Thymus (tissue), 11 donors: ENCODE data around the gene FBLN7. TPM values are rescaled to one million over a fixed set of nuclear protein-coding genes. Genes with fewer than 3 reads are reported as not detected.

Source experiments
- DNase-seq, 9 donors: peaks; one replicate each; pipeline ENCODE4 v3.0.0-alpha.2; 2013; ENCODE audit warnings: low spot score in 9 of 9, low read depth in 6 of 9, missing footprints in 1 of 9
- H3K27ac ChIP-seq, 2 donors: one replicate each; pipeline ENCODE4 v1.5.1; 2013; ENCODE audit warnings: control low read depth in 1 of 2, low read depth in 1 of 2, low read length in 1 of 2, mild to moderate bottlenecking in 1 of 2, moderate library complexity in 1 of 2
- H3K27me3 ChIP-seq, 2 donors: one replicate each; pipeline ENCODE4 v1.5.1; 2013; ENCODE audit warnings: low read length in 1 of 2; ENCODE audit not compliant: control insufficient read depth in 2 of 2, insufficient read depth in 1 of 2
- H3K36me3 ChIP-seq, 2 donors: one replicate each; pipeline ENCODE4 v1.5.1; 2013; ENCODE audit warnings: low read length in 1 of 2, mild to moderate bottlenecking in 1 of 2, moderate library complexity in 1 of 2; ENCODE audit not compliant: control insufficient read depth in 2 of 2, insufficient read depth in 2 of 2
- H3K4me1 ChIP-seq, 2 donors: one replicate each; pipeline ENCODE4 v1.5.1; 2013; ENCODE audit warnings: low read length in 2 of 2; ENCODE audit not compliant: control insufficient read depth in 2 of 2, insufficient read depth in 2 of 2
- H3K4me3 ChIP-seq, 2 donors: one replicate each; pipeline ENCODE4 v1.5.1; 2013; ENCODE audit warnings: low read length in 2 of 2, control low read depth in 1 of 2, mild to moderate bottlenecking in 1 of 2
- H3K9me3 ChIP-seq, 2 donors: one replicate each; pipeline ENCODE4 v1.5.1; 2013; ENCODE audit warnings: low read length in 1 of 2, mild to moderate bottlenecking in 1 of 2; ENCODE audit not compliant: control insufficient read depth in 2 of 2, insufficient read depth in 1 of 2
- WGBS: extraction: QIAGEN DNeasy Blood & Tissue Kit; methylation state at CpG from one replicate; pipeline ENCODE4 v1.1.7; 2013; 5-methylcytosine and 5-hydroxymethylcytosine counted together
- polyA plus RNA-seq: library from polyadenylated mRNA; stranded (reverse); fragments of 200-250 nt; gene quantifications from one replicate; pipeline ENCODE4 v1.2.3, GENCODE V29; 2013
- total RNA-seq: library from RNA; stranded (reverse); fragments of 120-200 nt; gene quantifications from one replicate; pipeline ENCODE4 v1.2.4, GENCODE V29; 2013
- donor health status: healthy.

FBLN7 gene
- total and polyA plus RNA-seq, 2 donors: 4.8 to 6.0 TPM

DNA sequence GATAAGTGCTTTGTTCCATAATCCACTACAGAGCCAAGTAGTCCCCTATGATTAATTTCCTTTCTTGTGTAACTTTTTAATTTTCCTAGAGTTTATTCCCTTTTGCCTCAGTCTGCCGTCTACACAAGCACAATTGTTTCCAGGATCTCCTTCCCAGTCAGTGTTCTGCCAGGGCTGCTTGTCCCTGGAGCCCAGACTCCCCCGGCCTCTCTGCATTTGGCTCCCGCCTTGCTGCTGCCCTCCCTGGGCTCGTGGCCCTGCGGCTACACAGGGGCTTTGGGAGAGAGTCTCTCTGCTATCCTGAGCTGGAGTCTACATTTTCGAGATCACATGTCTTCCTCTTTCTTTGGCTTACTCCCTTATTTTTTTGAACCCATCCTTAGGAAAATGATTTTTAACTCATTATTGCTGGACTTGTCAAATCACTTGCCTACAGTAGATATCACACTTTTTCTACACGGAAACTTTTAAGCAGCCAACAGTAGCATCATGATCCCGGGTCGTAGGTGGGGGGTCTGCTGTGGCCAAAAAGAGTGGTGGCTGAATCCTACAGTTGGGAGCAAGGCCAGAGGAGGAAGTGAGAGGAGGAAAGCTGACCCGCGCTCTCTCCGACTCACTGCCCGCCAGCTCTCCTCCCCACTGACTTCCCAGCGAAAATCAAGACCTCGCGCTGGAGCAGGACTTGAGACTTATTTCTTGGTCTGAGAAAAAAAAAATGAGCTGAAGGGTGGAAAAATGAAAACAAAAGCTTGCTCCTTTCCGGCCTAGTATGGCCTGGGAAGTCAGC is 9.4 kb downstream of the FBLN7 start:
- Histone ChIP-seq H3K36me3 (no peaks in the 10 kb centered on the region), H3K4me3 (no peak overlapping the region), H3K27me3 (peaks cover 0 to 12% of the 10 kb centered on the region in 2 donors), H3K4me1 (no peaks in the 10 kb centered on the region), H3K27ac (no peak overlapping the region), H3K9me3 (no peaks in the 10 kb centered on the region)
- no peak for DNase-seq
- WGBS: 95% methylated on average over 17 of the region's 17 CpGs

DNA sequence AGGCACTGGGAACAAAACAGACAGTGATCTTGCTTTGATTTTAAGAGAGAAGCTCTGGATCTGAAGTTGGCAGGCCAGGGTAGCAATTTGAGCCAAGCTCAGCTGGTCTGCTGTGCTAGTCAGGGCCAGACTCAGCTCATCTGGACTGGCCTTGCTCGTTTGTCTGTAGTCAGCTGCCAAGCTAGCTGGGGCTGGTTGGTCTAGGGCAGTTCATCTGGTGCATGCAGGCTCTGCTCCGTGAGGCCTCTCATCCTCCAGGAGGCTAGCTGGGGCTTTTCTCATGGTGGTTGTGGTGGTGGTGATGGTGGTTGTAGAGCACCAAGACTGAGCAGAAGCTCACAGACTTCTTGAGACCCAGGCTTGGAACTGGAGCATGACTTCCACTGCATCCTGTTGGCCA is 10.3 kb downstream of the FBLN7 start:
- WGBS: 97% methylated on average over 2 of the region's 2 CpGs
- H3K4me1 ChIP-seq: no peaks in the 10 kb centered on the region
- H3K27ac ChIP-seq: no peak overlapping the region
- no peaks in the 10 kb centered on the region for H3K36me3 ChIP-seq
- no peaks in the 10 kb centered on the region for H3K9me3 ChIP-seq
- no peak for DNase-seq
- peaks cover 0 to 4% of the 10 kb centered on the region in 2 donors for H3K27me3 ChIP-seq
- no peak overlapping the region for H3K4me3 ChIP-seq

DNA sequence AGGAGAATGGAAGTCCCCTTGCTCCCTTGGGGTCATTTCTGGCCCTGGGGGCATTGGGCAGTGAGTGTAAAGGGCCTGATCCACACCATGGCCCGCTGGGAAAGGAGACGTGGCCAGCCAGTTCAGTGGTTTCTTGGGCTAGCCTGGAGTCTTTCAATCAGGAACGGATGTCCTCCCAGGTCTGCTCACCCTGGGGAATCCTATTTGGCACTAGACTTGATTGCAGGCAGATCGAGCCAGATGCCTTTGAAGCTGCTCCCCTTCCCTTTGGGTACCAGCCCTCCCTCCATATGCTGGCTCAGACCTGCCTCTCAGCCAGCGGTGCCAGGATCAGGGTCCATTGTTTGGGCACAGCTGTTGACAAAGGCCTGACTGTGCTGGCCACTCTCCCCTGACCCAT is 11.0 kb downstream of the FBLN7 start:
- WGBS: 95% methylated on average over 5 of the region's 5 CpGs
- no peak for DNase-seq

DNA sequence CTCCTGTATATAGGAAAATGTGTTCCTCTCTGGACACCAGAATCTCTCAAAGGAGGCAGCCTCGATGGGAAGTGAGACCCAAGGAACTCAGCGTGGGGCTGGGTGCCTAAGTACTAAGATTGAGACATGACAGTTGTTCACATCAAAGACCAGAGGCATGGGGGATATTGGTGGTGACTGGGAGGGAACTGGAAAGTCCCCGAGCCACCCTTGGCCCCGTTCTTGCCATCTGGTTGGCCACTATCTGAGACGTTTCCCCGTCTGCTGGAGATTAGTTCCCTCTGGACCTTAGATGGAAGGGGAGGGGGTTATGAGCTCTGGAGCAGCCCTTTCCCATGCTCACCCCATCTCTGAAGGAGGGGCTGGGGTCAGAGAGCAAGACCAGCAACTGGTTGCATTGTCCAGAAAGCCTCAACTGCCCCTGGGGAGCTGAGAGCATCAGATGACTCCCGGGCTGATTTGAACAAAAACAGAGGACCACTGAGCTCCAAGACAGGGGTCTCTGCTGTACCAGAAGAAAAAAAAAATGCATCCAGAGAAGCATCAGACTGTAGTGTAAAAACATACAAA is 11.8 kb downstream of the FBLN7 start:
- no peaks in the 10 kb centered on the region for H3K9me3 ChIP-seq
- H3K27ac ChIP-seq: peak overlapping the region in 1 of 2 donors; percentile 10
- H3K27me3 ChIP-seq: peaks cover 0 to 2% of the 10 kb centered on the region in 2 donors
- H3K36me3 ChIP-seq: no peaks in the 10 kb centered on the region
- 93% methylated on average over 7 of the region's 7 CpGs for WGBS
- H3K4me1 ChIP-seq: peaks cover 9% of the 10 kb centered on the region in 2 donors
- DNase-seq: no peak
- no peak overlapping the region for H3K4me3 ChIP-seq

More for the DNA sequence above, 11.0 kb downstream of the FBLN7 start:
- Histone ChIP-seq H3K4me1 (peaks cover 2 to 3% of the 10 kb centered on the region in 2 donors), H3K27ac (no peak overlapping the region), H3K4me3 (no peak overlapping the region), H3K27me3 (peaks cover 0 to 2% of the 10 kb centered on the region in 2 donors), H3K36me3 (no peaks in the 10 kb centered on the region), H3K9me3 (no peaks in the 10 kb centered on the region)

DNA sequence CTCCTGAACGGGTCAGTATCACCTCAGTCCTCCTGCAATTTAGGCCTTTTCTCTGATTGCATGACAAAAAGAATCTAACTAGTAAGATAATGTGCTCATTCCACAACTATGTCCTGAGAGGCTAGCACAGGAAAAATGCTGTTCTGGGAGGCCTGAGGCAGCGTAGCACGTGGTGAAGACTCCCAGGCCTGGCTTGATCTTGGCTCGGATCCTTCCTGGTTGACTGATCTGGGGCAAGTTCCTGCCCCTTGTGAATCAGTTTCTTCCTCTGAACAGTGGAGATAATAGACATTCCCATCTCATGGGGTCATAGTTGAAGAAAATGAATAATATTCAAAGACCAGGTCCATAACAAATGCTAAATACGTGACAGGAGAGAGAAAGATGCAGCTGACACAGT is 12.3 kb downstream of the FBLN7 start:
- Histone ChIP-seq H3K27ac (no peak overlapping the region), H3K36me3 (no peaks in the 10 kb centered on the region), H3K9me3 (no peaks in the 10 kb centered on the region), H3K27me3 (peaks cover 0 to 2% of the 10 kb centered on the region in 2 donors), H3K4me1 (peaks cover 14% of the 10 kb centered on the region in 2 donors), H3K4me3 (no peak overlapping the region)
- WGBS: 90% methylated on average over 5 of the region's 5 CpGs
- DNase-seq: no peak

DNA sequence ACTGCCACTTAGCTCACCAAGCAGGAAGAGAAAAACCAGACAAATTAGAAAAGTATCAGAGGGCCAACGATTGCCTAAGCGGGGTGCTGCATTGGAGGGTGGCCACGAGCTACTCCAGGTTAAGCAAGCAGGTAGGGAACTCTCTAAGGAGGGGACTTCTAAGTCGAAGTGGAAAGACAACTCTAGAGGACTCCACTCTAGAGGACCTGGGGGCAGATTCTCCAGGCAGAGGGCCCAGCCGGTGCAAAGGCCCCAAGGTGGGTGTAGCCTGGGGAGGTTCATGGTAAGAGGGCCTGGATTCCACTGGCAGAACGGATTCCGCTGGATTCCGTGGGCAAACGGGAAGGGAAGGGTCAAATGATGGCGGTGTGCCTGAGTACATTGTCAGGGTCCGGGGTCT is 12.7 kb downstream of the FBLN7 start:
- 97% methylated on average over 11 of the region's 11 CpGs for WGBS
- peaks cover 0 to 2% of the 10 kb centered on the region in 2 donors for H3K9me3 ChIP-seq
- peaks cover 0 to 2% of the 10 kb centered on the region in 2 donors for H3K27me3 ChIP-seq
- no peak for DNase-seq
- H3K4me3 ChIP-seq: no peak overlapping the region
- peaks cover 18% of the 10 kb centered on the region in 2 donors for H3K4me1 ChIP-seq
- no peak overlapping the region for H3K27ac ChIP-seq
- no peaks in the 10 kb centered on the region for H3K36me3 ChIP-seq

DNA sequence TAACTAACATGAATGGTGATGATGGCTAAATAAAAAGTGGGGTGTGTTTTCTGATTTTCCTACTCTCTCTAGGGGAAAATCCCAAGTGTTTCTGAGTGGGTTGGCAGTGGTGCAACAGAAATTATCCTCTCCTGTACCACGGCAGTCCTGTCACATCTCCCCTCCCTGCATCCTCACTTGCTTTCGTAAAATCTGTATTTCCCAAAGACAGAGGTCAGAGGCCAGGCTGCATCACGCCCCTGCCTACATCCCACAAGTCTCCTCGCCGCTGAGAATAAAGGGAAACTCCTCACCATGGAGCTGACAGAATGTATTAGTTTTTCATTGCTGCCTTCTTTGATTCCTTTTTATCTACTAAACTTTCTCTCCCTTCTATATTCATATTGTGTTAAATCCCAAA is 13.1 kb downstream of the FBLN7 start:
- WGBS: 96% methylated on average over 5 of the region's 5 CpGs
- no peaks in the 10 kb centered on the region for H3K36me3 ChIP-seq
- no peak for DNase-seq
- H3K9me3 ChIP-seq: peaks cover 0 to 3% of the 10 kb centered on the region in 2 donors
- peaks cover 0 to 2% of the 10 kb centered on the region in 2 donors for H3K27me3 ChIP-seq
- H3K4me1 ChIP-seq: peaks cover 22% of the 10 kb centered on the region in 2 donors
- H3K4me3 ChIP-seq: no peak overlapping the region
- H3K27ac ChIP-seq: no peak overlapping the region

DNA sequence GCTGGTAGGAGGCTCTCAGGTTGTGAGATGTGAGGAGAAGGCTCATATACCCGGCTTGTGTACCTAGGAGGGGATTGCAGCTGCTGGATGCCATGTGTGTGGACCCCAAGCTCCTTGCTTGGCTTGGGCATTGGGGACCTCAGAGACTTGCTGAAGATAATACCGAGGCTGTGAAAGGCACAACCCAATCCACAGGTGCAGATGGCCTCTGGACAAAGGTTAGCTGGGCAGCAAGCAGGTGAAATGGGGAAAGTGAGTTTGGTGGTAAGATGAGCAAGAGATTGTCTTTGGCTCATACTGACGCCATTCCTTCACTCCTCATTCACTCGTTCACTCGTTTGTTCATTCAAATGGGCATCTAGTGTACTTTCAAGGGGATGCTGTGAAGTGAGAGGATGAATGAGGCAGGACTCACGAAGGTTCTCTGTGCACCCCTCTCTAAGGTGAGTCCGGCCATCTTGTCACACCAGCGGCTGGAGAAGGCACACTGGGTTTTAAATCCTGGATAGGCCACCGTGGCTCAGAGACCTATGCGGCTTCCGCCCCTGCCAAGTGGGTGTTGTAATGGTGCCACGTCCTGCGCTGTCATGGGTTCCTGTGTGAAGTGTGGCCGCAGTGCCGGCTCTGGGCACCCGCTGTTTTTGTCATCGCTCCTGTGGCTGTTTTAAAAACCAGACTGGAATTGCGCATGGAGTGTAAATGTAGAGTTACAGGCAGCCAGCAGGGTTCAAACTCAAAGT is 13.7 kb downstream of the FBLN7 start:
- Histone ChIP-seq H3K27me3 (peaks cover 0 to 2% of the 10 kb centered on the region in 2 donors), H3K4me3 (no peak overlapping the region), H3K4me1 (peaks cover 25 to 28% of the 10 kb centered on the region in 2 donors), H3K9me3 (peaks cover 0 to 3% of the 10 kb centered on the region in 2 donors), H3K36me3 (no peaks in the 10 kb centered on the region), H3K27ac (no peak overlapping the region)
- no peak for DNase-seq
- 98% methylated on average over 18 of the region's 18 CpGs for WGBS
